NT2/D1 (cell line): Measurements from ENCODE around the gene CEMIP.

Experiments
- DNase-seq: peaks from one replicate; pipeline ENCODE4 v3.0.0-alpha.2; 2011; ENCODE audit warnings: low read depth, low spot score
- H3K27me3 ChIP-seq: 2 replicates; pipeline ENCODE4 v1.6.0; 2011; ENCODE audit warnings: mild to moderate bottlenecking; ENCODE audit not compliant: insufficient read length, insufficient read depth
- H3K36me3 ChIP-seq: 2 replicates; pipeline ENCODE4 v1.6.1; 2011; ENCODE audit warnings: mild to moderate bottlenecking, low read length, mixed read lengths; ENCODE audit not compliant: insufficient read depth, insufficient read length
- H3K4me1 ChIP-seq: 2 replicates; pipeline ENCODE4 v1.5.1; 2011; ENCODE audit not compliant: insufficient read depth, insufficient read length
- H3K4me3 ChIP-seq: 2 replicates; pipeline ENCODE4 v1.5.1; 2011; ENCODE audit warnings: low read depth; ENCODE audit not compliant: insufficient read length
- H3K9ac ChIP-seq: 2 replicates; pipeline ENCODE4 v1.6.0; 2011; ENCODE audit warnings: low read depth; ENCODE audit not compliant: insufficient read length
- H3K9me3 ChIP-seq: 2 replicates; pipeline ENCODE4 v1.5.1; 2011; ENCODE audit warnings: mild to moderate bottlenecking, low read length; ENCODE audit not compliant: insufficient read depth
- SUZ12 ChIP-seq: IDR thresholded peaks from 2 replicates; pipeline ENCODE4 v1.6.1; 2011; ENCODE audit not compliant: insufficient read length, insufficient read depth; ENCODE audit errors: extremely low read depth
- YY1 ChIP-seq: IDR thresholded peaks from 2 replicates; pipeline ENCODE4 v1.6.1; 2011; ENCODE audit not compliant: insufficient read length, insufficient read depth
- ZNF274 ChIP-seq: IDR thresholded peaks from 2 replicates; pipeline ENCODE4 v1.6.1; 2011; ENCODE audit warnings: mild to moderate bottlenecking, low read depth, low read length

CEMIP gene

GRCh38 chr15:80978685-80979329, 199.6 kb downstream of the CEMIP start:
- no peak for DNase-seq
- Histone ChIP-seq H3K4me3 (no peak overlapping the region), H3K9ac (no peak overlapping the region), H3K27me3 (no peaks in the 10 kb centered on the region), H3K9me3 (no peaks in the 10 kb centered on the region), H3K4me1 (peaks cover 9% of the 10 kb centered on the region), H3K36me3 (peaks cover 73% of the 10 kb centered on the region)
- TF ChIP-seq SUZ12 (no peak), ZNF274 (no peak), YY1 (no peak)

- Histone ChIP-seq H3K36me3 (peaks cover 68% of the 10 kb centered on the region), H3K9ac (no peak overlapping the region), H3K27me3 (no peaks in the 10 kb centered on the region), H3K4me1 (peaks cover 9% of the 10 kb centered on the region), H3K9me3 (no peaks in the 10 kb centered on the region), H3K4me3 (no peak overlapping the region)
- DNase-seq: no peak
- no peak for TF ChIP-seq YY1
- TF ChIP-seq SUZ12: no peak
- TF ChIP-seq ZNF274: no peak
Measured at GRCh38 chr15:80979538-80980200, 200.5 kb downstream of the CEMIP start.

GRCh38 chr15:80982205-80982604, 203.0 kb downstream of the CEMIP start:
- TF ChIP-seq SUZ12 (no peak), YY1 (no peak), ZNF274 (no peak)
- no peaks in the 10 kb centered on the region for H3K9me3 ChIP-seq
- no peaks in the 10 kb centered on the region for H3K27me3 ChIP-seq
- peaks cover 62% of the 10 kb centered on the region for H3K36me3 ChIP-seq
- H3K4me1 ChIP-seq: peaks cover 3% of the 10 kb centered on the region
- DNase-seq: no peak
- H3K4me3 ChIP-seq: no peak overlapping the region
- no peak overlapping the region for H3K9ac ChIP-seq

- no peaks in the 10 kb centered on the region for H3K9me3 ChIP-seq
- no peaks in the 10 kb centered on the region for H3K27me3 ChIP-seq
- peaks cover 59% of the 10 kb centered on the region for H3K36me3 ChIP-seq
- H3K9ac ChIP-seq: no peak overlapping the region
- no peak overlapping the region for H3K4me3 ChIP-seq
- no peak for DNase-seq
- H3K4me1 ChIP-seq: no peaks in the 10 kb centered on the region
- TF ChIP-seq YY1 (no peak), ZNF274 (no peak), SUZ12 (no peak)
Measured at GRCh38 chr15:80982839-80983238, 203.7 kb downstream of the CEMIP start.

GRCh38 chr15:80984856-80985255, 205.7 kb downstream of the CEMIP start:
- Histone ChIP-seq H3K4me3 (no peak overlapping the region), H3K9ac (no peak overlapping the region), H3K9me3 (no peaks in the 10 kb centered on the region), H3K36me3 (peaks cover 42% of the 10 kb centered on the region), H3K4me1 (no peaks in the 10 kb centered on the region), H3K27me3 (no peaks in the 10 kb centered on the region)
- TF ChIP-seq YY1 (no peak), ZNF274 (no peak), SUZ12 (no peak)
- no peak for DNase-seq

GRCh38 chr15:80985981-80986380, 206.8 kb downstream of the CEMIP start:
- Histone ChIP-seq H3K27me3 (no peaks in the 10 kb centered on the region), H3K4me1 (no peaks in the 10 kb centered on the region), H3K9me3 (no peaks in the 10 kb centered on the region), H3K36me3 (peaks cover 33% of the 10 kb centered on the region), H3K4me3 (no peak overlapping the region), H3K9ac (no peak overlapping the region)
- TF ChIP-seq SUZ12 (no peak), ZNF274 (no peak), YY1 (no peak)
- no peak for DNase-seq

- Histone ChIP-seq H3K9ac (no peak overlapping the region), H3K27me3 (no peaks in the 10 kb centered on the region), H3K4me1 (no peaks in the 10 kb centered on the region), H3K36me3 (peaks cover 30% of the 10 kb centered on the region), H3K9me3 (no peaks in the 10 kb centered on the region), H3K4me3 (no peak overlapping the region)
- DNase-seq: no peak
- TF ChIP-seq SUZ12 (no peak), YY1 (no peak), ZNF274 (no peak)
Measured at GRCh38 chr15:80986487-80986886, 207.3 kb downstream of the CEMIP start.
